Cardiac muscle cell (in vitro differentiated cells and primary cell): ENCODE results near the gene TET2. TPM values are rescaled to one million over a fixed set of nuclear protein-coding genes. Genes with fewer than 3 reads are reported as not detected.

Experiments
- DNase-seq, 2 donors: peaks; one replicate each; pipeline versions ENCODE4 v3.0.0 to v3.0.0-alpha.2; 2010 to 2017; ENCODE audit warnings: low read depth in 1 of 2, low spot score in 1 of 2
- H3K27ac ChIP-seq: fragments of 200-600 bp; sonication (generic); 2 replicates; pipeline ENCODE4 v1.5.1; 2016
- H3K27me3 ChIP-seq: fragments of 200-600 bp; sonication (generic); 2 replicates; pipeline ENCODE4 v1.6.0; 2016; ENCODE audit warnings: control low read depth
- H3K36me3 ChIP-seq: fragments of 200-600 bp; sonication (generic); 2 replicates; pipeline ENCODE4 v1.5.1; 2016; ENCODE audit warnings: control low read depth
- H3K4me1 ChIP-seq: fragments of 200-600 bp; sonication (generic); 2 replicates; pipeline ENCODE4 v1.8.1; 2017; ENCODE audit warnings: low read depth, mild to moderate bottlenecking, mixed run types
- H3K4me3 ChIP-seq: fragments of 200-600 bp; sonication (generic); 2 replicates; pipeline ENCODE4 v1.5.1; 2016; ENCODE audit warnings: mild to moderate bottlenecking
- H3K9me3 ChIP-seq: fragments of 200-600 bp; sonication (generic); 2 replicates; pipeline ENCODE4 v1.5.1; 2017; ENCODE audit warnings: low read depth, mild to moderate bottlenecking, control low read depth
- CTCF ChIP-seq: IDR thresholded peaks from 2 replicates; pipeline ENCODE4 v1.5.1; 2012; ENCODE audit warnings: low read depth, mild to moderate bottlenecking, low read length
- polyA plus RNA-seq: library from polyadenylated mRNA; unstranded; fragments of >200 nt; fragmentation: Nextera tagmentation; extraction: Ambion mirVana; gene quantifications from 2 replicates; pipeline ENCODE4 v1.2.1, GENCODE V29; 2016
- total RNA-seq: library from RNA; depleted of rRNA; stranded (reverse); fragments of >200 nt; gene quantifications from 2 replicates; pipeline ENCODE4 v1.2.3, GENCODE V29; 2016

Gene TET2
- total and polyA plus RNA-seq, 2 experiments from 2014 or later = 10.5 to 23.3 TPM

- Histone ChIP-seq H3K27me3 (no peaks in the 10 kb centered on the region), H3K36me3 (no peaks in the 10 kb centered on the region), H3K27ac (no peak overlapping the region), H3K4me1 (no peaks in the 10 kb centered on the region), H3K4me3 (no peak overlapping the region), H3K9me3 (no peaks in the 10 kb centered on the region)
- DNase-seq = no peak
- no peak for TF ChIP-seq CTCF
Observed at GRCh38 chr4:105170711-105171110, 24.0 kb downstream of the TET2 start.

- Histone ChIP-seq H3K27ac (no peak overlapping the region), H3K4me1 (no peaks in the 10 kb centered on the region), H3K4me3 (no peak overlapping the region), H3K9me3 (no peaks in the 10 kb centered on the region), H3K36me3 (no peaks in the 10 kb centered on the region), H3K27me3 (no peaks in the 10 kb centered on the region)
- DNase-seq = no peak
- TF ChIP-seq CTCF = no peak
Observed at GRCh38 chr4:105171912-105172311, 25.2 kb downstream of the TET2 start.

DNA sequence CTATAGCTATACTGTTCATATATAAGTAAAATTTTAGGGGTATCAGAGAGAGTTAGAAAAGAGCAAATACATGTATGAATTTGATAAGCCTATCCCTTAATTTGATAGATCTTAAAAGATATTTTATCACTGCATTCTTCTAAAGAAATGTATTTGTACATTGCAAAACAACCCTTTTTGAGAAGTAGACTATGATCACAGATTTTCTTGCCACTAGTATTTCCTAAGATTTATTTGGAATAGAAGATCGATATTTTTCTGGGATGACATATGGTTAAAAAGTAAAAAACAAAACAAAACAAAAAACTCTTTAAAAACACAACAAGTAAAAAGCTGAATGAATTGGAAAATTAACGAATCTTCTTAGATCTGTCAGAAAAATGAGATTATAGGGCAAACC lies 27.4 kb downstream of the TET2 start:
- Histone ChIP-seq H3K4me1 (no peaks in the 10 kb centered on the region), H3K27me3 (no peaks in the 10 kb centered on the region), H3K9me3 (no peaks in the 10 kb centered on the region), H3K36me3 (no peaks in the 10 kb centered on the region), H3K4me3 (no peak overlapping the region), H3K27ac (no peak overlapping the region)
- DNase-seq = no peak
- TF ChIP-seq CTCF = no peak

DNA sequence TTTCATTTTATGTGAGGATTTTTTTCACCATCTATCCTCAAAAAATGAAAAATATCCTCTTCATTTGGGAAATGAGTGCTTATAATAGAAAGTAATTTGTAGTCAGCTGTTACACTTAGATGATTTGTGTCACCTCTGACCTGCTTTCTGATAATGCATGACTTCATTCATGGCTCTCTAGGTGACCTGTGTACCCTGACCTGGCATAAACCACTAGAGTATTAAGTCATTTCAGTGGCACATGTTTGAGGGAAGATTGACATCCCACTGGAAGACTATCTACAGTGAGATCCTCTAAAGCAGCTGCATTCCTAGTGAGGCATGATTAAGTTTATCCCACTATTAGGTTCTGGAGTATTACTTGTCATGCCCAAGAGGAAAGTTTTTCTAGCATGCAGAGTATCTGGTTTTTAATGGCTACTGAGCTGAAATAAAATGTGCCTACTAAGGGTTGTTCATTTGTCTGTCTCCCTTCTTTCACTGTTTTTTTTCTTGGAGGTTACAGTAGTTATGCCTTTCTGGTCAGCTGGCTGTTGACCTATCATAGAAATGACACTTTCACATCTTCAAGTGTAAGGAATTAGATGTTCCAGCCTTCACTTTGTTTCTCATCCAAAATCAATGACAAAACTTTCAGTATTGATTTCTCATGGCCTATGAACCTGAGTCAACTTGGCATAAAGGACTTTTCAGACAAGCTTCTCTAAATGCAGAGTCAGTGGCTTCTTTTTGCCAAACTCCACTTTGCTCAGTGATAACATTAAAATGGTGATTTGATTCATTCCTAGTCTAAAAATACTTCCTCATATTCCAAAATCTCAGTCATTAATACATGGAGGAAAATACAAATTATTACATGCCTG lies 33.1 kb downstream of the TET2 start:
- no peak for DNase-seq
- TF ChIP-seq CTCF = no peak
- H3K27me3 ChIP-seq = no peaks in the 10 kb centered on the region
- H3K9me3 ChIP-seq = no peaks in the 10 kb centered on the region
- H3K4me3 ChIP-seq = no peak overlapping the region
- H3K27ac ChIP-seq = peak overlapping the region; percentile 29
- H3K36me3 ChIP-seq = no peaks in the 10 kb centered on the region
- H3K4me1 ChIP-seq = peaks cover 16% of the 10 kb centered on the region

DNA sequence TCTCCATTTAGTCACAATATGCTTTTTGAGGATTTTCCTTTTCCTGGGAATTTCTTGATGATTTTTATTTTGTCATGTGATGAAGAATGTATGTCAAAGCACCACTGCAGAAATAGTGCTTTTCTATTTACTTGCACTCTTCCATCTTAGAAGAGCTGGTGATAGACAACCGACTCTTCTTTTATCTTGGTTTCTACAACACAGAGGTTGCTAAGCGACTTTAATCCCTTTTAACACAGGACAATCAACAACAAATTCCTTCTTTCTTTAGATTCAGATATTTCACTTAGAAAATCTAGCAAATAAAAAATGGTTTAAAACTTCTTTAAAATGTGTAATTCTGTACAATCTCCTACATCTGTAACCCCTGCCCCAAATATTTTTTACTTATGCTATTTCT lies 34.6 kb downstream of the TET2 start:
- no peak overlapping the region for H3K4me3 ChIP-seq
- H3K27me3 ChIP-seq = no peaks in the 10 kb centered on the region
- H3K36me3 ChIP-seq = no peaks in the 10 kb centered on the region
- no peaks in the 10 kb centered on the region for H3K9me3 ChIP-seq
- no peak overlapping the region for H3K27ac ChIP-seq
- TF ChIP-seq CTCF = no peak
- H3K4me1 ChIP-seq = peaks cover 16% of the 10 kb centered on the region
- no peak for DNase-seq
